ENCODE measurements around the gene SETX.

GRCh38 chr9:132367613-132368313 lies 13.0 kb upstream of the SETX start:
- TF ChIP-seq CTCF (IDR thresholded peaks at IDR 0.05; ENCODE audit: low read depth, low read length) (no peak), MYC (IDR thresholded peaks at IDR 0.05; ENCODE audit: low read depth, low read length) (no peak)
